Umbilical cord (tissue), 2 donors: ENCODE measurements around the gene F2. TPM values are rescaled to one million over a fixed set of nuclear protein-coding genes. Genes with fewer than 3 reads are reported as not detected.

Experiments used
- DNase-seq: peaks from one replicate; pipeline ENCODE4 v3.0.0-alpha.2; 2015; ENCODE audit warnings: low spot score
- total RNA-seq: library from RNA; depleted of rRNA; stranded (reverse); fragments of >200 nt; gene quantifications from one replicate; pipeline ENCODE4 v1.2.3, GENCODE V29; 2014; ENCODE audit warnings: low replicate concordance; ENCODE audit not compliant: insufficient read depth

F2 gene
- total RNA-seq, 1 donor from 2014 or later: not detected

GRCh38 chr11:46741600-46742484, 22.8 kb downstream of the F2 start:
- no peak for DNase-seq

GRCh38 chr11:46743043-46743442, 24.0 kb downstream of the F2 start:
- DNase-seq: no peak

- DNase-seq: no peak
These were observed 24.8 kb downstream of the F2 start for GRCh38 chr11:46743693-46744339.

GRCh38 chr11:46745328-46745727, 26.3 kb downstream of the F2 start:
- DNase-seq: no peak

GRCh38 chr11:46745995-46746394, 27.0 kb downstream of the F2 start:
- no peak for DNase-seq

- no peak for DNase-seq
These were observed 28.1 kb downstream of the F2 start for GRCh38 chr11:46747150-46747549.

GRCh38 chr11:46755962-46756361, 36.9 kb downstream of the F2 start:
- no peak for DNase-seq

- DNase-seq: no peak
These were observed 40.2 kb downstream of the F2 start for GRCh38 chr11:46759196-46759595.

- DNase-seq: no peak
These were observed 41.6 kb downstream of the F2 start for GRCh38 chr11:46760429-46761128.

- no peak for DNase-seq
These were observed 42.8 kb downstream of the F2 start for GRCh38 chr11:46761807-46762206.

GRCh38 chr11:46762248-46762647, 43.2 kb downstream of the F2 start:
- no peak for DNase-seq

- DNase-seq: no peak
These were observed 47.6 kb downstream of the F2 start for GRCh38 chr11:46766656-46767055.

- DNase-seq: no peak
These were observed 50.7 kb downstream of the F2 start for GRCh38 chr11:46769636-46770221.

- DNase-seq: no peak
These were observed 57.9 kb downstream of the F2 start for GRCh38 chr11:46776878-46777277.

GRCh38 chr11:46778416-46778815, 59.4 kb downstream of the F2 start:
- no peak for DNase-seq

Other genes starting within 250 kb of the F2 start
- 48.6 TPM for gene AMBRA1, start 125.2 kb upstream of the F2 start, total RNA-seq
- 0.24 TPM for gene HARBI1, start 102.0 kb upstream of the F2 start, total RNA-seq
- gene ATG13, start 101.7 kb upstream of the F2 start, total RNA-seq: 37.6 TPM
- 41.9 TPM for gene ARHGAP1, start 18.6 kb upstream of the F2 start, total RNA-seq
- gene ZNF408, start 18.2 kb upstream of the F2 start, total RNA-seq: 4.1 TPM
- 31.5 TPM for gene CKAP5, start 127.1 kb downstream of the F2 start, total RNA-seq
- 4.1 TPM for gene LRP4, start 199.3 kb downstream of the F2 start, total RNA-seq
- 51.8 TPM for gene CSTPP1, start 217.5 kb downstream of the F2 start, total RNA-seq